GM19099 (cell line): ENCODE results near the gene RHO.

ENCODE experiments used
- POLR2A ChIP-seq: IDR thresholded peaks from 3 replicates; pipeline ENCODE4 v1.6.1; 2011; ENCODE audit warnings: low read depth; ENCODE audit not compliant: insufficient read length; ENCODE audit errors: extremely low read depth

Gene RHO

DNA sequence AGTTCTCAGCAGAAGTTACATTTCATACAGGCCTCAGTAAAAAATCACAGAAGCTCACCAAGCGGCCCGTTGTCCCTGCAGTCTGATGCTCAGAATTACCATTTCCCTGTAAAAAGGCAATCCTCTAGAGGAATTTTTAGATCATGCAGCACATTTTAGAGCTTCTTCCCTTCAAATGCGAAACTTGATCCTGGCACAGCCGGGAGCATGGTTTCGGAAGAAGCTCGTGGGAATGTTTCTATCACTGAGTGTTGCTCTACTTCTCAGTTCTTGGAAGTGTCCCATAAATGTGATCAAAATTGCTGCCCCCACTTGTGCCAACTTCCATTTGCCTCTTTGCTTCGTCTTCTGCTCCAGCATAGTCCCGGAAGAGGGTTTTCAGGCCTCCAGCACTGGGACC, 10.8 kb downstream of the RHO start:
- no peak for TF ChIP-seq POLR2A

DNA sequence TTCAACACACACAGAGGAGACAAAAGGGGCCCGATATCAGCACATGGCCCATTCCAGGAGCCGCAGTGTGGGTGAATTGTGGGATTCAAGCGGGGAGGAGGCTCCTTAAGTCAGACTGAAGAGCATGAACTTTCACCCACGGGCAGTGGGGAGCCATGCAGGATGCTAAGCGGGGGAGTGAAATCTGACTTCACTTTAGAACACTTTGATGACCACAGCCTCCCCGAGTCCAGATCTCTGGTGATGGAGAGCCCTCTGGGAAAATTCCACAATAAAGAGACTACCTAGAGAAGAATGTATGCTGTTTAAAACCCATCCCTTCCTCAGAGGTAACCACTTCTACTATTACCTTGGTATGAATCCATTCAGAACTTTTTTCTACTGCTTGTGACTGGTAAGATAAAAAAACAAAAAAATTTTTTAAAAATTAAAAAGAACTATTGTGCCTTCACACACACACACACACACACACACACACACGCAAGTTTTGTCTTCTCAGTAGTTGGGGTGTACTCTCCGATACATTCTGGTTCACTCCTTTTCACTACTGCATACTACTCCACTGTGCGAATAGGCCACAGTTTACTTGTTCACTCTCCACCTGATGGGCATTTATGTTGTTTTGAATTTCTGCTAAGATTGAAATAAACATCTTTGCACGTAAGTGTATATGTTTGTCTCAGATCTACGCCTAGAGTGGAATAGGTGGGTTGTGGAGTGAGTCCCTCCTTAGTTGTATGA, 12.5 kb downstream of the RHO start:
- TF ChIP-seq POLR2A: no peak

DNA sequence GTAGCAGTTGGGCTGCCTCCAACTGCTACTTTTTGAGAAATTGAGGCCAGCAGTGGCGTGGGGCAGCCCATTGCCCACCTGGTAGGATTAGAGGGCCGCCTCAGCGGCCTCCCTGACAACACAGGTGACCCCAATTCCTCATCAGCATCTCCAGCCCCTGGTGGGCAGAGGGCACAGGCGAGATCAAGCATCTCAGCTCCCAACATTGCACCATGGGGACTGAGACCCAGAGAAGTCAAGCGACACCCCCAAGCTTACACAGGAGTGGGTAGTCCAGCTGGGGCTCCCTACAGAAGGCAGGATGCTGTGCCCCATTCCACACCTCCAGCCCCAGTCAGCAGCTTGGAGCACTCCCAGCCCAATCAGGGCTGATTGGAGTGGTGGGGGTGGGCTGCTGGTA, 14.3 kb downstream of the RHO start:
- TF ChIP-seq POLR2A: no peak

DNA sequence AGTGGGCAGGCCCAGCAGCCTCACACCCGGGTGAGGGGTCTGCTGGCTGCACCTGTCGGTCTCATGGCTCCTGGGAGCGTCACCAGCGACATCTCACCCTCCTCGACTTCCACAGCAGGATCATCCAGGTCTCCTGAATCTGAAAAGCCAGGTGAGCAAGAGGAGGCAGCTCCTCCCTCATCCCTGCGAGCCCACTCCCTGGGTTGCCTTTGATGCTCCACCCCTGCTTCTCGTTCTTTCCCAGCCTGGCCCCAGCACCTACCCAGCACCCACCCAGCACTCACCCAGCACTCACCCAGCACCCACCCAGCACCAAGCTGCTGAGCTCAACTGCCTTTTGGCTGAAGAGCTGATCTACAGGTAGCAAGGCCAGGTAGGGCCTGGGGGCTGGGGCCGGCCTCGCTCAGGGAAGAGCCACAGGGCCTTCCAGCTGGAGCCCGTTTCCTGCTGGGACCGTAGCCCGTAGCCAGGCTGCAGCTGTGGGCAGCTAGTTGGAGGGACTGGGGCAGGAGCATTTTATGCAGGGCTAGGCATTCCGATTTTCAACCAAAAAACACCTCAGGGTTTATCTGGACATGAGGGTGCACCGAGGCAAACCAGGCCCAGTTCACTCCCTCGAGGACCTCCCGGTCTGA, 14.8 kb downstream of the RHO start, which contains the start of gene H1-8:
TSS of gene H1-8 (plus strand) at position 20 of the 635 bp plus-strand sequence. CDS start at position 64, 44 bp downstream.
- no peak for TF ChIP-seq POLR2A

DNA sequence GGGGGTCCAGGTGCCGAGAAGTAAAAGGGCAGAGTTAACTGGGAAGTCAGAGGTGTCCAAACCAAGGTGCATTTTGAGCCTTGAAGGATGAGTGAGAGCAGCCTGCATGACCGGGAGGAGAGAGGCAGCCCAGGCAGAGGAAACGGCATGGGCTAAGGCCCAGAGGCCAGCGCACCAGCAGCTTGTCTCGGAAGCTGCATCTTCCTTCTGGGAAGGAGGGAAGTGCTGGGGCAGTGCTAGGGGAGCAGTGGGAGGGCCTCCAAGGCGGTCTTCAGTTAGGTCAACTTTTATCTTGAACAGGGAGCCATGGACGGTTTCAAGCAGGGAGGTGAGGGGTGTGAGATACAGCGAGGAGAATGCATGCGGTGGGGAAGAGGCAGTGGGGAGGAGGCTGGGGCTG, 15.6 kb downstream of the RHO start:
- TF ChIP-seq POLR2A: no peak

DNA sequence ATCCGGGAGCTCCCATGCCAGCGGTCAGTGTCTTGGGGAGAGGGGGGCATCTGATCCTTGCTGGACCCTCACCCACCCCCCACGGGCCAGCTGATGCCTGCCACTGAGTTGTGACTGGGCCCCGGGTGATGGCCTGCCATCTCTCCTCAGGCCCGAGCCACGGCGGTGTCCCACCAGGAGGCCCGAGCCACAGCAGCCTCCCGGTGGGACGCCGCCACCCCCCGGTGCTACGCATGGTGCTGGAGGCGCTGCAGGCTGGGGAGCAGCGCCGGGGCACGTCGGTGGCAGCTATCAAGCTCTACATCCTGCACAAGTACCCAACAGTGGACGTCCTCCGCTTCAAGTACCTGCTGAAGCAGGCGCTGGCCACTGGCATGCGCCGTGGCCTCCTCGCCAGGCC, 18.8 kb downstream of the RHO start:
- no peak for TF ChIP-seq POLR2A

DNA sequence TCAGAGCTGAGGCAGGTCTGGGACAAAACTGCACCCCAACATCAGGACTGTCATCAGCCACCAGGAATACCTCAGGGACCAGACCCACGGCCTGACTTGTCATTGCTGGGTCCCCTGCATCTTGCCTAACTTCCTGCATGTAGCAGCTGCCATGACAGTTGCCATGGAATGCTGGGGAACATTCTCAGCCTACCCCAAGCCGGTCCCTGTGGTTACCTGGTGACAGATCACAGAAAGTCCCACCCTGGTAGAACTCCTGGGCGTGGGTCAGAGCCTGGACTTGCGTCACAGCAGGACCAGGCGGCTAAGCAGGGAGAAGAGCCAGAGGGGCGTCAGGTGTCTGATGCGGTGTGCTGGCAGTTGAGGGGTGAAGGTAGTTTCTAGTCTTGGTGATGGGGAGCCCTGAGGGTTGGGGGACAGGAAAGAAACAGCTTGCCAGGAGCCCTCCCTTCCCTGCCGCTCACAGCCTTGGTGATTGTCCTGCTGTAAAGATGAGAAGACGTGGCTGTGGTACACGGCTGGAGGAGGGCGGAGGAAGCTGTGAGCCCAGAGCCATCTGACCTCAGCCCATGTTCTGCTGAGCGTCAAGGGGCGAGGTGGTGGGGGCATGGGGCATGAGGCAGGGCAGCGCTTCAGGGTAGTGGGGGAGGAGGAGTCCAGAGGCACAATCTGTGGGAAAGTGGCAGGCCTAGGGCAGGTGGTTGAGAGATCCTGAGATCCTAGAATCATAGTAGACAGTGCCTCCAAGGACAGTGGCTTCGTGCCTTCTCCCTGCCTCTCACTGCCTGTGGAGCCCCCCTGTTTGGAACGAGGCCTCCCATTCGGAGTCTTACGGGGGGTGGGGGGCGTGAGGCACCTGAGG, 19.9 kb downstream of the RHO start:
- no peak for TF ChIP-seq POLR2A

DNA sequence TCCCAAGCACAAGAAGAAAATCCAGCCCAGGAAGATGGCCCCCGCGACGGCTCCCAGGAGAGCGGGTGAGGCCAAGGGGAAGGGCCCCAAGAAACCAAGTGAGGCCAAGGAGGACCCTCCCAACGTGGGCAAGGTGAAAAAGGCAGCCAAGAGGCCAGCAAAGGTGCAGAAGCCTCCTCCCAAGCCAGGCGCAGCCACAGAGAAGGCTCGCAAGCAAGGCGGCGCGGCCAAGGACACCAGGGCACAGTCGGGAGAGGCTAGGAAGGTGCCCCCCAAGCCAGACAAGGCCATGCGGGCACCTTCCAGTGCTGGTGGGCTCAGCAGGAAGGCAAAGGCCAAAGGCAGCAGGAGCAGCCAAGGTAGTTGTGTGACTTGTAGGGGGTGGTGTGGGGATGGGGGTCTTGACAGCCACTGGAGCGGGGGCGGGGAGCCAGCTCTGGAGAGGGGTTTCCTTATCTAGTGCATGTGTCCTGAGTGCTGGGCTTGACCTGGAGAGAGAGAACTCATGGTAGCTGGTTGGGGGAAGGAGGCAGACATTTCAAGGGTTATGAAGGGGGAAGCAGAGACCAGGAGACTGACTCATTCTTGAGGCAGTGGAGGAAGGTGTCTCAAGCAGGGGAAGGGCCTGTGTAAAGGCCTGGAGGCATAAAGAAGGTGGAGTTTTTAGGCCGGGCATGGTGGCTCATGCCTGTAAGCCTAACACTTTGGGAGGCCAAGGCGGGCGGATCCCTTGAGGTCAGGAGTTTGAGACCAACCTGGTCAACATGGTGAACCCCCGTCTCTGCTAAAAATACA, 20.8 kb downstream of the RHO start:
- TF ChIP-seq POLR2A: no peak

DNA sequence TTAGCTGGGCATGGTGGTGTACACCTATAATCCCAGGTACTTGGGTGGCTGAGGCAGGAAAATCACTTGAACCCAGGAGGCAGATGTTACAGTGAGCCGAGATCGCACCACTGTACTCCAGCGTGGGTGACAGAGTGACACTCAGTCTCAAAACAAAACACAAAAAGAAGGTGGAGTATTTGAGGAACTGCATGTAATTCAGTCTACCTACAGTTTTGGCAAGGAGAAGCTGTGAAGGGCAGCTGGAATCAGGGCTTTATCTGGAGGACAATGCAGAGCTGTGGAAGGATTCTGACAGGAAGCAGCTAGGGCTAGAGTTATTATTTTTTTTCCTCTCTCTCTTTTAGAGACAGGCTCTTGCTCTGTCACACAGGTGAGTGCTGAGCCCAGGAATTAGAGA, 21.4 kb downstream of the RHO start:
- no peak for TF ChIP-seq POLR2A

DNA sequence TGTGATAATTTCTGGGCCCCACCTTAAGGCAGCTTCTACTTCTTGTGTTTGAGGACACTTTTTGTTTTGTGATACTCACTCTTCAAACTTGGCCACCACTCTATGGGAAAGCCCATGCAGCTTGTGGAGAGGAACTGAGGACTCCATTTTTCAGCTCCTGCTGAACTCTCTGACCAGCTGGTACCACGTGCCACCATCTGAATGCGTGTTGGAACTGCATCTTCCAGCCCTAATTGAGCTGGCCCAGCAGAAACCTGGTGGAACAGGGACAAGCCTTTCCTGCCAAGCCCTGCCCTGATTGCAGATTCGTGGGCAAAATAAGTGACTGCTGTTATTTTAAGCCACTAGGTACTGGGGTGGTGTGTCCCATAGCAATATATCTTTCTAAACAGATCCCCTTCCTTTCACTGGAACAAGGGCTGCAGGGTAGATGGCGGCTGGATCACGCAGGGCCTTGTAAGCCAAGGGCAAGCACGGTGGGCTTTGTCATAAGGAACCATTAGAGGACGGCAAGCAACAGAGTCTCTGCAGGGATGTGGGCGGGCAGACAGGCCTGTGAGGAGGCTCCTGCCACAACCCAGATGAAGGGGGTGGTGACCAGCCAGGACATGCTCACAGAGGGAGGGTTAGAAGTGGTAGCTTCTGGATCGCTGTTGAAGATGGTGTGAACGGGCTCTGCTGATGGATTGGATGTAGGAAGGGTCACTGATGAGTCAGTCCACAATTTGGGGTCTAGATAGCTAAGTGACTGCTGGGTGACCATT, 24.0 kb downstream of the RHO start:
- TF ChIP-seq POLR2A: no peak

DNA sequence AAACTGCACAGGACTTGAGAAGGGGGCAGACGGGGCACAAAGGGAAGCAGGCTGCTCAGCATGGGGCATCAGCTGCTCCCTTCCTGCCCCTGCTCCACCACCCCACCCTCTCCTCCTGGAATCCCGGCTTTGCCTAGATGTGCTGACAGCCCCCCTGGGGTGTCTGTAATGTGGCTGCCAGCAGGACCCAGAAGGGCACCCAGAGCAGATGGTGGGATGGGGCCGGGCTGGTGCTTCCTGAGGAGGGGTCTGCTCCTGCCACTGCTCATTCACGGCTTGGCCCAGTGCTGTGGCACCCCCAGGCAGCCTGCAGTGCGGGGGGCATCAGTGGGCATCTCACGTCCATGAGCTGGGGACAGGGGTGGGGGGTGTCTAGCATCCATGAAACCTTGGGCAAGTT, 24.7 kb downstream of the RHO start:
- no peak for TF ChIP-seq POLR2A

DNA sequence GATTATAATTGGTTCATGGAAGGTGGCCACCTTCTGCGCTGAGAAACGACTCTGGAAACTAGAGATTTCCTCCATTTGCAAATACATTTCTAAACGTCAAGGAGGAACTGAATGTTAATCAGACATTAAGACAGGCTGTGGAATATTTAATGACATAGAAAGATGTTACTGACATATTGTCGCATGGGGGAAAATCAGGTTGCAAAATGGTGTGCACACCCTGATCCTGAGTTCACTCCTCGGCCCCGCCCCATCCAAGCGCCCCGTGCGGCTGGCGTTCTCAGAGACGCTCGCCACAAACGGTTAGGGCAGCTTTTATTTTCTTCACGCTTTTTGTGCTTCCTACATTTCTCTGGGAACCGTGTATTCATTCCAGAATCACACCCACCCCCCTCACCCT, 25.3 kb downstream of the RHO start:
- no peak for TF ChIP-seq POLR2A

DNA sequence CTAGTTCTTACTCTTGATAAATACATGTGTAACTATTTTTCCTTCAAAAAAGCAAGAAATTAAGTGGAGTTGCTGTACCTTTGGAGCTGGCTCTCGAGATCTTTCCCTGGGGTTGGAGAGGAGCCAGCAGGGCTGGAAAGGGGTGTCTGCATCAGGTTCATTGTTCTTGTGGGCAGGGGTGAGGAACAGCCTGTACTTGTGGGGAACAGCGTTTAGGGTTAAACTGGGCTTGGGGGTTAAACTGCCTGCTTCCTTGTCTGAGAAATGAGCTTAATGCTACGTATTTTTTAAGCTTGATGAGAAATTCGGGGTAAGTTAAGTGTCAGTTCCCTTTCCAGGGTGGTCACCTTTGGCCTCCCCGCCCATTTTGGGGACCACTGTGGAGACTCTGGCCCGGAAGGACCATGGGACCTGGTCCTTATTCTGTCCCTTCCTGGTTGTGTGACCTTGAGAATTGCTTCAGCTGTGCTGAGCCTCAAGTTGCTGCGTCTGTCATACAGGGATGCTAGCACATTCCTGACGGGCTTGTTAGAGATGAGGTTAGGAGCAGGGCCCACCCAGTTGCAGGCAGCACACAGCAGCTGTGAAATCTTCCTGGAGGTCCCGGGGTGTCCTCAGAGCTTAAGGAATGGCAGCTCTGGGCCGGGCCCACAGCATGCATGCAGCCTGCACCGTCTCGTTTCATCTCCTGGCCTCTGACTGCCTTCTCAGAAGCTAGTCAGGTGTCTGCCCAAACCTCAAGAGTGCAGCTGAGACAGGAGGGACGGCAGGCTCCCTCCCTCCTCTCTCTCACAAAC, 26.1 kb downstream of the RHO start:
- no peak for TF ChIP-seq POLR2A

DNA sequence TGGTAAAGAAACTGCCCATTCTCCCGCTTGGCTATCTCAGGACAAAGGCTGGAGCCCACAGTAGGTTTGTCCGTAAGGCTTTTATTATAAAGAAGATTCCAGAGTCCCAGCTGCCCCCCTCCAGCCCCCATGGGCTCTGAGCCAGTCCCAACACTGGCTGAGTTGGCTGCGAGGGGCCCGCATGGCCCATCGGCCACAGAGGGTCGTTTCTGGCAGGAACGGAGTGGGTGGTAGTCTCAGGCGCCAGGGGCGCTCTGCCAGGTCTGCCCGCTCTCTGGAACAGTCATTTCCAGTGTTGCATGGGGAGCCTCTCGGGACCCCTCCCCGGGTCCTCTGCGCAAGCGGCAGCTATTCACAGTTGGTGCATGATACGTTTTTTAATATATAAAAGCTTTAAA, 26.7 kb downstream of the RHO start:
- no peak for TF ChIP-seq POLR2A
